Globus pallidus (tissue), 1 donor: ENCODE measurements around the gene PLCE1.

Experiments
- DNase-seq: peaks from one replicate; pipeline ENCODE4 v3.0.0-alpha.2; 2015; ENCODE audit warnings: low spot score

The PLCE1 gene

DNA sequence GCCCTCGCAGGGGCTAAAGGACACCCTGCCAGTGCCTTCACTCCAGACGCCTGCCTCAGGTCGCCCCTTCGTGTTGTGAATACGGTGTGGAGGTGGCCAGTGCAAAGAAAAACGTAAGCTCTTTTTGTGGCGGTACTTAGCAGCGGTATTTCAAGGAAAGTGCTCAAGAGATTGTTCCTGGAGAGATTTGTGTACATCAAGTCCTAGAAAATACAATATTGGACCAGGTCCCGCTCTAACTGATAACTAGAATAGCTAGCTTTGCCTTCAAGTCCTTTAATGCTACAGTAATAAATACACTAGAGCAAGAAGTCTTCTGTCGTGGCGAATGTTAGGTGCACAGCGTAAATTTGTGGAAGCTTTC is 689 bp downstream of the PLCE1 start:
- no peak for DNase-seq

DNA sequence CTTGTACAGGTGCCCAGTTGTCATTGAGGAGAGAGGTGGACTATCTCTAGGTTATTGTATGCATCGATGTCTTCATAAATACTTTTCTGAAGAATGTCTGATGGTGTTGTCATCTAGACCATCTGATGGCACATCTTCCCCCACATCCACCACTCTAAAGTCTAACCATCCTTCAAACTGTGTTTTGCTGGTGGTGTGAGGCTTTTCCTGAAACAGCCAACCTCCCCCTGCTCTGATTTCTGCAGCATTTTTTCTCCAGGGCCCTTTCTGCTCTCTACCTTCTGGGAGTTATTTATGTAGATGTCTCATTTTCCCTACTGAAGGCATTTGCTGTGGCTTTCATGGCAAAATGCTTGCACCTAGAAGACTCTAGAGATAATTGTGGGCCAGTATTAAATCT is 1.5 kb downstream of the PLCE1 start:
- DNase-seq: no peak

DNA sequence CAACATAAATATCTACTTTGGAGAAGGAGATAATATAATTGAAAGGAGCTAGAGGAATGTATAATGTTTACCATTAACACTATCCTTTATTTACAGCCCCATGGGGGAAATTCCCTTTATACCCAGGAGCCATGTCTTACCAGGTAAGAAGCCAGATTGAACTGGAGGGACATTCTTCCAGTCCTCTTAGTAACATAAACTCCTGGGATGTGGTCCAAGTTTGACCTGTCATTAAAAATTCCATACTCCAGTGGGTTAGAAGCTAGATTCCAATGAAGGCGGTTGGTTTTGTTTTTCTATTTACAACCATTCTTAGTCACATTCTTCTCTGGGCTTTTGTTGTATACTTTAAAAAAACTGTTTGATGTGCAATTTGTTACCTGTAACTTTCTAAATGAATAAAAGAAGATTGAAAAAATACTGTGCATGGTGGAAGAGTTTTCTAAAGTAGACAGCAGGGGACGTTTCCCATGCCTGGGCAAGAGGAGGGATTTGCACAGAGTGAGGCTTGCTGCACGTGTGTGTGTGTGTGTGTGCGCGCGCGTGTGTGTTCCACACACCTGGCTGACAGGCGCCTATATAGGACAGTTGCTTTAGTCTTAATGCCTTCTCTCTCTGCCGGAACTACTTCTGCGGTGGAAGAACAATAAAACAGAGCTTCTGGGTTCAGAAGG is 2.0 kb downstream of the PLCE1 start:
- DNase-seq: no peak

DNA sequence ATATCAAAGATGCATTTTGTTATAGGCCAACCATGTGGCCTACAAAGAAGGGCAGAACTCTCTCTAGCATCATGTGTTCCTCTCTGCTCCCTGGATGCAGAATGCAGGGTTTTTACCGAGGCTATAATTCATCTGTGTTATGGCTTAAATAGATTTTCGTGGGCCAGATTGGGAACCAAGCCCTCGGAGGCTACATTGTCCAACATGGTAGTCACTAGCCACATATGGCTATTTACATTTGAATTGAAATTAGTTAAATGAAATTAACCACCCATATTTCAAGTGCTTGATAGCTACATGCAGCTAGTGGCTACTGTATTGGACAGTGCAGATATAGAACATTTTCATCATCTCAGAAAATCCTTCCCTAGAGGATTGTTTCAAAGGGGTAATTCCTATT is 2.8 kb downstream of the PLCE1 start:
- DNase-seq: no peak

DNA sequence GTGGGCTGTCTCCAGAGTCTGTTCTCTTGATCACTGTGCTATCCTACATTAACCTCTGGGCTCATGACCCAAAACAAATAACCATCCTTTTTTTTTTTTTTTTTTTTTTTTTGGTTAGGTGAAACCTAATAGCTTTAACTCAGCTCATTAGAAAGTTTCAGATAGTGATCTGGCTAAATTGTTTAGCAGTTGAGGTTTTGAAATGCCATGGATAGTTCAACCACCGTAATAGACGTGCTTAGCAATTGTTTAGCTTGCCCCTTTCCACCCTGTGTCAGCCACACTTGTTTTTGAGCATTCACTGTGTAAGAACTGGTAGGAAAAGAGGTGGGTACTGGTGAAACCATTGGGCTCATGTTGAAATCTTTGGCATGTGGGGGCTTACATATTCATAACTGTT is 3.8 kb downstream of the PLCE1 start:
- no peak for DNase-seq

DNA sequence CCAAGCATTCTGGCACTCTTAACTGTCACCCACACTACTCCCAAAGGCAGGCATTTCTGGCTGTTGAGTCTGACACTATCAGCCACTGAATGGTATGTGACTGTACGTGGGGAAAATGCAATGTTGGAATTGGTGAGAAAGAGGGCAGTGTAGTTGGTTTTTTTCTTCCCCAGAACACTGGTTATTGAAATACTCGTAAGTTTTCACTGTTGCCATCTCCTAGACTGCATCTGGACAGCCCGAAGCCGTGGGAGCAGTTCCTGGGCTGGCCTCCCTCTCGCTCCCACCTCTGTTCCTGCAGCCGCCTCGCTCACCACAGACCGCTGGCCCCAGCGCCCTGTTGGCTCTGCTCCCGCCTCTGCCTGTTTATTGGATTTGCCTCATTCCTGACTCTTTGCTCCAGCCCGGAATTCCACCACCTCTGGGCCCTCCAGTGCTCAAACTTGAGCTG is 5.7 kb downstream of the PLCE1 start:
- DNase-seq: no peak

DNA sequence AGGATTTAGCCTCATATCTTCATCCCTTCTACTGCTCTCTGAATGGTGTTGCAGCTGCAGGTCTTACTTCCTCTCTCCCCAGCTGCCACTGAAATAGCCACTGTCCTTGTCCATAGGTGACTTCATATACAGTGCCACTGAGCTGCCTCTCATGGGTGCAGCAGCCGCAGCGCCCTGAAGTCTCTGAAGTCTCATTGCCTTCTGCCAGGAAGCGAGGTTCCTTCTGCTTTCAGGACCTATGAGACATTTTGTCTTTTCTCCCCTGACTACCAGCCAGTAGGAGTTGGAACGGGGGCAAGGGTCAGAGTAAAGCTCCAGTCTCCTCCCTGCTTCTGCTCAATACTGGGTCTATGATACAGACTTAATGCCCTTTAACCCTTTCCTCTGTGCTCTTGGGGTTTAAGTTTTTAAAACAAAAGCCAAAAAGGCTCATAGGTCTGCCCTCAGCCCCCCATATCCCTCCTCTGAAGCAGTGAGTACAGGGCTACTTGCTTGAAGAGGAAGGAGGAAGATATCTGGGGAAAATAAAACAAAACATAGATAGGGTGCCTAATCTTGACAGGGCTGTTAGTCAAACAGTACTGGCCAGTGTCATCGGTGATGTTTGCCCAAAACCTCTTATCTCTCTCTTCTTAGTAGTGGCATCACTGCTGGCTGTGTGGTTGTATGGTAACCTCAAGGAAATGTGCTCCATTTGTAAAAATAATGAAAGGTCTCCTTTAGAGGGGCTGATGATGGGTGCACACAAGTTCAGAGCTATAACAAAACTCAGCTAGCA is 7.1 kb downstream of the PLCE1 start:
- no peak for DNase-seq

DNA sequence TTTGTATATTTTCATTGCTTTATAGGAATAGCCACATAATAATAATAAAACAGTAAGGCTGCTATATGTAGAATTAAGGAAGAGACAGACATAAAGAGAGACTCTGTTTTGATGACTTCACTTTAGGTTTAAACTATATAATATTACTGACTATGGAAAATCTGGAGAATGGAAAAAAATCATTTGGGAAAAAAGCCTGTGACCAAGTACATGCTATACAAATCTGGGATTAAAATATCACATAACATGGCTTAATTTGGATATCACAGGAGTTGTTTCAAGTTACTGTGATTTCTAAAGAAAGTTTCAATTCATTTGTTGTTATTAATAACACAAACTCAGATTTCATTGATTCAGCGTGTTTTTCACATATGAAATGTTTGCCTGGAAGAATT is 7.7 kb downstream of the PLCE1 start:
- no peak for DNase-seq

DNA sequence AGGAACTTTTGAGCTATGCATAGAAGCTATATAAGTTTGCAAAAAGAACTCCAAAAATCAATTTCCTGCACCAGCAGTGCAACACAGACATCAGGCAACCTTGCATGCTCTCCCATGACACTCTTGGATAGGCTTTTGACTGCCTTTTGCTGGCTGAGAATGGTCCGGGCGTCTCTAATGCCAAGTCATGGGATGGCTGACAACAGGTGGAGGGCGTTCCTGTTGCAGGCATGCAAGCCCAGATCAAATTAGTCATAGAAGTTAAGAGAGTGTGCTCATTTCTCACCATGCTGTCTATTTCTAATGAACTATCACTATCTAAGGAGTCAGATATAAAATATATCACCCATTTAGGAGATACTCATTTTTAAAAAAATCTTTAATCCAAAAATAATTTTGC is 8.4 kb downstream of the PLCE1 start:
- DNase-seq: no peak

DNA sequence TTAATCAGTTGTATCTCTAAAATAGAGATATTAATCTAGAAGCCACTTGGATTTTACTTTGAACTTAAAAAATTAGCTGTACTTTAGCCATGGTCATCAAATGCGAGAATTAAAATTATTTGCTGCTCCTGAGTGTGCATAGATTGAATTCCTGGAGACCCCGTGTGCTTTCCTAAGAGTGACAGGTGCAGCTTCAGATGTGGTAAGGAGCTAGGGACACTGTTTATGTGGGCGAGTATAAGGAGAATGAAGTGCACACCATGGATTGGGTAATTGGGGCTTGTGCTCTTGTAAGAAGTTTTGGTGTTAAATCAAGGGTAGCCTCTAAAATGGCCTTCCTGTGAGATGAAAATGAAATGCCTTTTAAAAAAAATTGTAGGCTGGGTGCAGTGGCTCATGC is 9.8 kb downstream of the PLCE1 start:
- no peak for DNase-seq

DNA sequence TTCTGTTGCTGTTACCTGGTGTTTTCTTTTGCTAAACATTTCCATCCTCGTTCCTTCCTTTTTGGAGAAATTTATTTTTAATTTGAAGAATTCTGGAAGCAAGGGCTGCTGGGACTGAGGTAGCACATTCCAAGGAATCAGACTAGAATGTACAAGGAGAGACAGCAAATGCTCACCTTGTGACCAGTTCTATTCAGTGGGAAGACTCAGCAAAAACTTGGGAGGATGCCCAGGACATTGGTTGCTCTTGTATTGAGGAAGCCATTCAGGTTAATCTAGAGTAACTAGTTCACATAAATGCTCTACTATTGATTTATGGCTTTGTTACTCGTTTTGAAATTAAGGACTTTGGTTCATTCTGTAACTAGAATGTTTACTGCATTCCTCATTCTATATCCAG is 11.3 kb downstream of the PLCE1 start:
- DNase-seq: no peak

DNA sequence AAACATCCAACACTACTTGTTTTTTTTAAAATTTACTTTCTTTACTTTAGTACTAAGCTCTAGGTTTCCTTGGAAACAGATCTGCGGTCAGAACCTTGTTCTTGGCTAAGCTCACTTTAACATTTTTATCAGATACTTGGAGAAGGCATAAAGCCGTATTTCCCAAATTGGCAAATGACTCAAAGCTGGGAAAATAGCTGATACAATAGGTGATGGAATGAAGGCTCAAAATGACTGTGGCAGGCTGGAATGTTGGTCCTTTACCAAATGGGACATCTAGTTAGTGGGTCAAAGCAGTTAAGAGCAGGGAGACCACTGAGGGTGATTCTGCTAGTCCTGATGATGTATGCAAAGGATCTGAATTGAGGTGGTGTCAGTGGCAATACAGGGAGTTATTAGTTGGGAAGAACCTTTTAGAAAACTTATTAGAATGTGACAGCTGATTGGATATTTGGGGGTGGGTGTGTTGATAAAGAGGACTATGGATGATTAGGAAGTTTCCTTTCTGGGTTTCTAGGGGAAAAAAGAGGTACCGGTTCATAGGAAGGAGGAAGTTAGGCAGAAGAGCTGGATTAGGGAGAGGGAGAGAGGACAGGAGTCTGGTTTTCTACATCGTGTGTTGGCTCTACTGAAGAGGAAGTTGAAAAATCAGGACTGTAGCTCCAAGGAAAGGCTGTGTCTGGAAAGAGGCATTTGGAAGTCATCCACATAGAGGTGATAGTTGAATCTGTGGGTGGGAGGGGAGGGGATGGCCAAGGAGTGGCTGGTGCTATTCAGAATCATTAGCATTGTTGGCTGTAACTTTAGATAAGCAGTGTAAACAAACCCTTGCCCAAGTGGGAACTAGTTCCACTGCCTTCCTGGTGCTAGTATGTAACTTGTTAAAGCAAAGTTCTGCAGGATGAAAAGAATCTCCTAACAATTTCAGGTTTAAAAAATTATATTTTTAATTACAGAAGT is 13.1 kb downstream of the PLCE1 start:
- DNase-seq: no peak

DNA sequence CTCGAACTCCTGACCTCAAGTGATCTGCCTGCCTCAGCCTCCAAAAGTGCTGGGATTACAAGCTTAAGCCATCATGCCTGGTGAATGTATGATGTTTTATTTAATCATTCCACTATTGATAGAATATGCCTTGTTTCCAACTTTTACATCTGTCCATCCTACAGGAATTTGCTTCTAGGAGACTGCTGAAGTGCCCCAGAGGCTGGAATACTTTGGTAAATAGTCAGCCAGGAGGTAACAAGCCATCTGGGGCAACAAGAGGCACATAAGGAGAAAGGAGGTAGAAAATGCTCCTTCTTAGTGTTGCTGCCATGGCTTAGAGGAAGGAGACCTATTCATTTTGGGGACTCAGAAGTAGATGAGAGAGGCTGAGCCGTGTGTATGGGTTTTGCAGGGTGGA is 14.8 kb downstream of the PLCE1 start:
- no peak for DNase-seq

DNA sequence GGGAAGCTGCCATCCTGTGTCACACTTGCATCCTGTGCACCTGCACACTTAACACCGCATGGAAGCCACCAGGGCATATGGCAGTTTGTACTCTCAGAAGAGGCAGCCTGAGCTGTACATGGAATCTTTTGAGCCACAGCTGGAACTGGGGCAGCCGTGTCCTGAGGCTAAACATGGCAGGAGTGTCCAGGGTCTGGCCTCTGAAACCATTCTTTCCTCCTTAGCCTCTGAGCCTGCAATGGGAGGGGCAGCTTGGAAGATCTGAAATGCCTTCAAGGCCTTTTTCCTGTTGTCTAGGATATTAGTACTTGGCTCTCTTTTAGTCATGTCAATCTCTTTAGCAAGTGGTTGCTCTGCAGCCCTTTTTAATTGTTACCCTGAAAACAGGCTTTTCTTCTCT is 16.4 kb downstream of the PLCE1 start:
- no peak for DNase-seq

DNA sequence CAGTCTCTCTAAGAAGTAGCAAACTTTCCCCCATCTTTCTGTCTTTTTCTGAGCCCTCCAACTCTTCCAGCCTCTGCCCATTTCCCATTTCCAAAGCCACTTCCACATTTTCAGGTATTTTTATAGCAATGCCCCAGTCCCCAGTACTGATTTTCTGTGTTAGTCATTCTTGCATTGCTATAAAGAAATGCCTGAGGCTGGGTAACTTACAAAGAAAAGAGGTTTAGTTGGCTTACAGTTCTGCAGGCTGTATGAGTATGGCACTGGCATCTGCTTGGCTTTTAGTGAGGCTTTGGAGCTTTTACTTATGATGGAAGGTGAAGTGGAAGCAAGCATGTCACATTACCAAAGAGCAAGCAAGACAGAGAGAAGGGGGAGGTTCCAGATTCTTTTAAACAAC is 17.2 kb downstream of the PLCE1 start:
- DNase-seq: no peak

DNA sequence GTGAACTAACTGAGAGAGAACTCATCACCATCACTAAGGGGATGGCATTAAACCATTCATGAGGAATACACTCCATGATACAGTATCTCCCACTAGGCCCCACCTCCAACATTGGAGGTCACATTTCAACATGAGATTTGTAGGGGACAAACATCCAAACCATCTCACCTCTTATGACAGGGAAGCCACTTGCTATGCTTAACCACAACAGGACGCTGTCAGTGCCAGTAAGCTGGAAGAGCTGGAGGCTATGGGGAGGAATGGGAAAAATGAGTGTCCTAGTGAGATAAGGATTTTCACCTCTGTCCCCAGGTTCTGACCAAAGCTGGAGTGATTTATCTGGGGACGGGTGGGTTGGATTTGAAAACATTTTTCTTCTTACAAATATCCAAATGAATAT is 17.6 kb downstream of the PLCE1 start:
- DNase-seq: no peak

DNA sequence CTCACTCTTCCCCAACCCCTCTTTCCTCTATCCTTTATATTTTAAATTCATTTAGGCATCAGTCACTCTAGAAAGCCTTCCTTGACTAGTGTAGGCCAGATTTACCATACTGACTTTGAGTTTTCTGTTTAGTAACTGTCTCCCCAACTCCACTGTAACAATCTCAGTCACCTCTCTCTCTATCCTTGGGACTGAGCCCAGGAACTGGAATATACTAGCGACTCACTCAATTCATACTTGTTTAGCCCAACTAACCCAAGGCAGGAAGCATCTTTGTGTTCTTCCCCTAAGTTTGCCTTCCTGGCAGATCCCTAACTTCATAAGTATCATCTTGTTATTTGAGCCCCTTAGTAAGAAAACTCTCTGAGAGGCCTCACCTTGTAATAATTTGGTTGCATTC is 19.1 kb downstream of the PLCE1 start:
- no peak for DNase-seq

DNA sequence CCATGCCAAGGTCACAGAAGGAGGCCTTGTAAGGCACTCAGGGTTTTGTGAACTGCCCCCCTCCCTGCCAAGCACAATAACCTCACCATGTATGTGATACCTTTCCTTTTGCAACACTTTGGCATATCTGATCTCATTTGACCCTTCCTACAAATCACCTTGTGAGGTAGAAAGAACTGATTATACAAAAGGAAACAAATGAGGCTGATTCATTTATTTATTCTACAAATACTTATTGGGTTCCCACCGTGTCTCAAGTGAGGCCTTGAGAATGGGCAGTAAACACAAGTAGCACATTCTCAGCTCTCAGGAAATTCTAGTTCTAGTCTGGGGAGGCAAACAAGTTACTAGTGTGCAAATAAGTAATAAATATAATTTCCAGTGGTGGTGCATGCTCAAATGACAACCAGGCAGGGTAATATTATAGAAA is 19.6 kb downstream of the PLCE1 start:
- DNase-seq: no peak

DNA sequence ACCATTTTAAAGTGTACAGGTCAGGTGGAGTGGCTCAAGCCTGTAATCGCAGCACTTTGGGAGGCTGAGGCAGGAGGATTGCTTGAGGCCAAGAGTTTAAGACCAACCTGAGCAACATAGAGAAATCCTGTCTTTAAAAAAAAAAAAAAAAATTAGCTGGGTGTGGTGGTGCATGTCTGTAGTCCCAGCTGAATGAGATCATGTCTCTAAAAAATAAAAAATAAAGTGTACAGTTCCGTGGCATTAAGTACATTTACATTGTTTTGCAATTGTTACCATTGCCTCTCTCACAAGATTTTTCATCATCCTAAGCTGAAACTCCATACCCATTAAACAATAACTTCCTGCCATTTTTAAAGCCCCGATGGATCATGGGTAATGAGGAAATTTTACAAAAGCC is 20.6 kb downstream of the PLCE1 start:
- DNase-seq: no peak

DNA sequence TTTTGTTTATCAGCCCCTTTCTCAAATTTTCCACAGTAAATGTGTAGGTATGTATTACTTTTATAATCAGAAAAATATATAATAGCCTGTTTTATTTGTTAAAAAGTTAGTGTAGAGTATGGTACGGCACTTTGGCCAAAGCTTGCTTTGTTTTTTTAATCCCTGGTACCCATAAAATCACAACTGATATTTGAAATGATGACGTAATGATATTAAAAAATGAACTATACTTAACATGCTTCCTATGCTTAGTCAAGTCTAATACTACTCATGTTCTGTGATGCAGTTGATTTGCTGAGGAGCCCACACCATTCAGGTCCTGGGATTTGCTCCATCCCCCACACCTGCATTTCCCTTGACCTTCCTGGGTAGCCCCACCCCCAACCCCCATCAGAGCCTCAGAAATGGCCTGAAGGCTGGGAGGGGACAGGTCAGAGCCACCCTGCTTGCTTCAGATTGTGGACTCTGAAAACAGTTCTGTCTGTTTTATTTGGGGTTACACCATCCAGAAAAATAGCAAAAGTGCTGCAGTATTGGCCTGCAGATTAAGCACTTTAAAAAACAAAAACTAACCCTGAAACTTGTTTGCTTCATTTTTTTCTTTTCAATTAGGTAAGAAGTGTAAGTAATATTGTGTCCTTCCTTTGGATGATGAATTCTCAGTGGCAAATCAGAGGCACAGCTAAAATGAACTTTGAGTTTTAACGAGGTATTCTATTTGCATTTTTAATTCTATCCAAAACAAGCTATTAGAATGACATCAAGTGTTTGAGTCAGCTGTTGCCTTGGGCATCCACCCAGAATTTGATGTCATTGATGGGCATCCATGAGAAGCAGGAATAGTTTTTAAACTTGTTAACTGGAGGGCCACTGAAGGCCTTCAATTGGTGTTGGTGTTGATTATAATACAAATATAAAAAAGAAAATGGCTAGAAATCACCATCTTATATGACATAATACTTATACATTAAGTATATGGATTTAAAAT is 23.3 kb downstream of the PLCE1 start:
- no peak for DNase-seq

DNA sequence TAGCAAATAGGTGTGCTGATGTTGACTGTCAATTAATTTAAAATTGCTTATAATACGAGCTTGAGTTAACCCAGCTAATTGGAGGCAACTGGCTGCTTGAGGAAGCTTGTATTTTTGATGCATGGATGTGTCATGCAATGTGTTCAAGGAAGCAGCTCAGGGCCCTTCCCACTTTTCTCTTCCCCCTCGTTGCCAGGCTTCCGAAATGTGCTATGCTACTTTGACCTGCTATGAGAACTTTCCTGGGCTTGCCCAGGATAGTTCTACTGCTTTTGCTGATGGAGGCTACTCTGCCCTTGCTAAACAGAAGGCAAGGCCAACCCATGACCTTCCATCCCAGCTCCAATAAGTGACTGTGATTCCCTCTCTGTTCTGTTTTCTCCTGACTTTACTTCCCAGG is 24.4 kb downstream of the PLCE1 start:
- no peak for DNase-seq

DNA sequence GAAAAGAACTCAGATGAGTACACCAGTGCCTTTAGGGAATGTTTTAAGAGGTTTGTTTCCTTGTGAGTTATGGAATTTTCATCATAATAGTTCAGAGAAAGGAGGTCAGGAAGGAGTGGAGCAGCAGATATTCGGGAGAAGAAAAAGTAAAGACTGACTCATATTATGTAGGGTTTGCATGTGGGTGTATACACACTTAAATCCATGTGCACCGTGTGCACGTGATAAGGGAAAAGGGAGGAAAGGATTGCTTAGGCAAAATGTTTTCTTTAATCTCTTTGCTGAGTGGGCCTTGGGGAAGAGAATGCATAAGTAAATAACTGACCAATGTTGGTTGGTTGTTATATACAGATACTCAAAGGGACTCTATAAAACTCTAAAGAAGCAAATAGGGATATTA is 30.2 kb downstream of the PLCE1 start:
- no peak for DNase-seq
